ENCODE measurements around the gene FUT8.

Gene FUT8

DNA sequence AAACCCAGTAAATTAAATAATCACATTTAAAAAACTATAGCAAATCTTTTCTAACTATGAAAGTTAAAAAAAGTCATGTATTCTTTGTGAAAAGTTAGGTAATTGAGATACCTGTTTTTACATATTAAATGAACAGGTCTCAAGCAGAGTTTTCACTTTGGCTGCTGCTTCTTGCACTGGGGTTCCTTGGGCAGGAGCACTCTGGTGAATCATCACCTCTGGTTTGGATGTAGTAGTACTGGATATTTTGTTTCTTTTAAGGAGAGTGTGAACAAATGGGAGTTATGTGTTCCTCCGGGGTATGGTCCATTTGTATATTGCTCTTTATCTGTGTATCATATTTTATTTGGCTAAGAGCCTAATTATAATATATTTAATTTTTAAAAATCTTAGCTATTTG is 82.7 kb downstream of the FUT8 start:
- DNase-seq (ENCODE audit: low read depth) = no peak

DNA sequence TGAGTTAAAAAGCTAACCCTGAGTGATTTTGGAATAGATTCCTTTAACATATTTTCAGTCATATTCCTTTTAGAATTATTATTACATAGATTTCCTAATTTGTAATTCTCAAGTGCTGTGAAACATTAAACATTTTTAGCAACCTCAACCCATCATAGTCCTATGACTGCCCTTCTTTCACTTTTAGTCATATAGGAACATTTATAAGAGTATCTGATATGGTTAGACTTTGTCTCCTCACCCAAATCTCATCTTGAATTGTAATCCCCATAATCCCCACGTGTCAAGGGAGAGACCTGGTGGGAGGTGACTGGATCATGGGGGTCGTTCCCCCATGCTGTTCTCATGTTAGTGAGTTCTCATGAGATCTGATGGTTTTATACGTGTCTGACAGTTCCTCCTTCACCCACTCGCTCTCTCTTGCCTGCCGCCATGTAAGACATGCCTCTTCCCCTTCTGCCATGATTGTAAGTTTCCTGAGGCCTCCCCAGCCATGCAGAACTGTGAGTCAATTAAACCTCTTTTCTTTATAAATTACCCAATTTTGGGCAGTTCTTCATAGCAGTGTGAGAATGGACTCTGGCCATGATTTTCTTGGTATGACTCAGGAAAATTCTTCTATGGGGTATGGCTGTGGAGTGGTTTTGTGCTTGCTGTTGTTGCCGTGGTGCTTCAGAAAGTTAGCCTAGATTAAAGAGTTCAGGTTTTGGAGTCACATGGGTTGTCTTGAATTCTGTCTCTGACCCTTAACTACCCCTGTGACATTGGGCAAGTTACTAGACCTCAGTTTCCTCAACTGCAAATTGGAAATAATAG is 83.9 kb downstream of the FUT8 start:
- DNase-seq (ENCODE audit: low read depth) = no peak

DNA sequence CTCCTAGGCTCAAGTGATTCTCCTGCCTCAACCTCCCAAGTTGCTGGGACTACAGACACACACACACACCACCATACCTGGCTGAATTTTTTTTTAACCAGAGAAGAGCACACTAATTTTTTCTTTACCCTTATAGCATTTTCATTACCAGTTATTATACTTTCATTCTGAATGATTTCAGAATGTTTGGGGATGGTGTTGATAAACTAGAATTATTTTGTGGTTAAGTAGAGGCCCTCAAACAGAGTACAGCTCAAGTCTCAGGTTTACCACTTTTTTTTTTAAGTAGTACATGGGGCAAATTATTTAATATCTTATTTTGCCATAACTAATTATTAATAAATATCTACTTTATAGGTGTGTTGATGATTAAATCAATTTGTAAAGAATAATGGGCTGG is 86.6 kb downstream of the FUT8 start:
- no peak for DNase-seq (ENCODE audit: low read depth)

DNA sequence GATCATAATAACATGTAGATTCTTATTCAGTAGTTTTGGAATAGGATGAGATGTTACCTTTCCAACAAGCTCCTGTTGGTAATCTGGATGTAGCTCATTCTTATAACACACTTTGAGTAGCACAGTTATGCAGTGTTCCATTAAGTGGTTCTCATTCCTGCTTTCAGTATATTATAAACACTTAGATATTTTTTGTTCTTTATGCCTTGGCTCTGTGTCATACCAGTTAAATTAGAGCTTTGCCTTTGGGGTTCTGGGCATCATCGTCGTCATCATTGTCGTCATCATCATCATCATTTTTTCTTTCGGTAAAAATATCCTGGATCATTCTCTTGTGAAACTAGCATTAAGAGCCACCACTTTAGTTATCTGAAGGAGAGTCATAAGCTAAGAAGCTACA is 87.5 kb downstream of the FUT8 start:
- no peak for DNase-seq (ENCODE audit: low read depth)

DNA sequence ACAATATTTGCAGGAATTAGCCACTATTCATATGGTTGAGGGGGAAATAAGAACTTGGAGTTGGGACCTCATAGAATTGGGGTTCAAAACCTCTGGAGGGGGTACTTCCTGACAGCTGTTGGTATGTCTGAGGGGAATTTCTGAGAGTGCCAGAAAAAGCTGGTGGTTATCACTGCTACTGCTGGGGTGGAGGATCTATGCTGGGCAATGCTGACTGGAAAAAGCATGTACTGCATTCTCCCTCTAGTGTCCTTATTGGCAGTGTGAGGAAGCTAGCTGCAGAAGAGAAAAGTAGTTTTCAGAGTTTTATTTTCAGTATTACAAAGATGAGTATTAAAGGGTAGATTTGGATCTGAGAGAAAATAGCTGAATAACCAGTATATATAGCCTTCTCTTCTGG is 88.8 kb downstream of the FUT8 start:
- no peak for DNase-seq (ENCODE audit: low read depth)

DNA sequence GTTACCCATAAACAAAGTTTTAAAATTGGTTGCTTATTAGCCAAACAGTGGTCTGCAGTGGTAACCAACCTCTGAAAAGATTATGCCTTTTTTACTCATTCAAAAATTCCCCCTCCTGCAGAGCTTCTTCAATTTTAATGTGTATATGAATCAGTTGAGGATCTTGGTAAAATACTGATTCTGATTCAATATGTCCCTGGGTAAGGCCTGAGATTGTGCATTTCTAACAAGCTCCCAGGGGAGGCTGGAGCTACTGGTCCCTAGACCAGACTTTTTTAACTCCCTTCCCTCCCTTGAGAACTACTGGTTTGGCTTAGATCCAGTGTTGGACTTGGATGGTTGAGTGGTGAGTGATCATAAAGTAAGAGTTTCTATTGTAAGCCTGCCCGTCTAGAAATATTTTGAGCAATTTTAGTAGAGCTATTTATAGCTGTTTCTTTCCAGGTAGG is 90.2 kb downstream of the FUT8 start:
- no peak for DNase-seq (ENCODE audit: low read depth)

DNA sequence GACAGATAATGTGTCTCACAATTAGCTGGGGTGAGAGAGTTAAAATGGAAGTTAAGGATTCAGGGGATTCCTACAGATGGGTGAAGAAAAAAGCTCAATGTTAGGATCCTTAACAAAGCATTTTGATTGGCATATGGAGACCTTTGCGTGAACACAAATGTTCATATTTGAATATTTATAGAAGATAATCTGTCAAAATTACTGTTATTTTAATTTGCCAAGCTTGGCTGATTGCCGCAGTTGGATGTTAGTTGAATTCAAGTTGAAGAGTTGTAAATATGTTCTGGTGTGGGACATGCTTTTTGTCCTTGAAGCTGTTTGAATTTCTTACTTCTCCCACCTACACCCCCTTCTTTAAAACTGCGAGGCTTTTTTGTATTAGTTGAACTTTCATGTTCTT is 91.2 kb downstream of the FUT8 start:
- DNase-seq (ENCODE audit: low read depth) = no peak

DNA sequence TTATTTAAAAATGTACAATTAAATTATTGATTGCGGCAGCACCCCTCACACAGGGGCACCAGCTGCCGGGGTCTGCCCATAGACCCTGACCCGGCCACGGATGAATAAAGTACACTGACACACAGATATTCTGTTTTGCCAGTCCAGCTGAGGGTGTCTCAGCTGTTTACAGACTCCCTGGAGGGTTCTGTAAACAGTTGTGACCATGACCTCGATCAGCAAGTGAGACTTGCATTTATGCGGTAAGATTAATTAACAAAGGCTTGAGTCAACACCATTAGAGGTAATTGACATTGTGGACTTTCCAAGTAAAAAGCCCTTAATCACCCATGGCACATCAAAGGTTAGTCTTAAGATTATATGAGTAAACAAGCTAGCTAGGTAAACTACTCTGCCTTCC is 94.3 kb downstream of the FUT8 start:
- DNase-seq (ENCODE audit: low read depth) = no peak

DNA sequence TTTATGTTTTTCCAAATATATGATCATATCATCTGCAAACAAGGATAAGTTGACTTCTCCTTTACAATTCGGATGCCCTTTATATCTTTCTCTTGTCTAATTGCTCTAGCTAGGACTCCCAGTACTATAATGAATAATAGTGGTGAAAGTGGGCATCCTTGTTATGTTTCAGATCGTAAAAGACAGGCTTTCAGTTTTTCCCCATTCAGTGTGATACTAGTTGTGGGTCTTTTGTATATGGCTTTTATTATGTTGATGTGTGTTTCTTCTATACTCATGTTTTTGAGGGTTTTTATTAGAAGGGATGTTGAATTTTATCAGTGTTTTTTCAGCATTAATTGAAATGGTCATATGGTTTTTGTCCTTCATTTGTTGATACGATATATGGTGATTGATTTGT is 97.3 kb downstream of the FUT8 start:
- no peak for DNase-seq (ENCODE audit: low read depth)

DNA sequence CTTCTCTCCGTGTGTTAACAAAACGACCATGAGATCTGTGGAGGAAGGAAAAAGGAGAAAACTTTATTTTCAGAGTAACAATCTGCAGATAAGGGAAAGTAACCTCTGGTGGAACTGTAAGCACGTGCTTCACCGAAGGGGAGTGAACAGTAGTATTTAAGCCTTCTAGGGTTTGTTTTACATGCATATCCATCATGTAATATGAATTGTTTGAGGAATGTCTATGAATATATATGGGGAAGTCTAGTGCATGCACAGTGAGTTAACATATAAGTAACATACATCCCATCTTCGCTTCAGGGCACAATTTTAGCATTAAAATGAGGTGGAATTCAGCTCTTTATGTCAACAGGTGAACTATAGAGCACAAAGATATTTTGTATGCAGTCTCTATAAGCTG is 101.1 kb downstream of the FUT8 start:
- DNase-seq (ENCODE audit: low read depth) = no peak

DNA sequence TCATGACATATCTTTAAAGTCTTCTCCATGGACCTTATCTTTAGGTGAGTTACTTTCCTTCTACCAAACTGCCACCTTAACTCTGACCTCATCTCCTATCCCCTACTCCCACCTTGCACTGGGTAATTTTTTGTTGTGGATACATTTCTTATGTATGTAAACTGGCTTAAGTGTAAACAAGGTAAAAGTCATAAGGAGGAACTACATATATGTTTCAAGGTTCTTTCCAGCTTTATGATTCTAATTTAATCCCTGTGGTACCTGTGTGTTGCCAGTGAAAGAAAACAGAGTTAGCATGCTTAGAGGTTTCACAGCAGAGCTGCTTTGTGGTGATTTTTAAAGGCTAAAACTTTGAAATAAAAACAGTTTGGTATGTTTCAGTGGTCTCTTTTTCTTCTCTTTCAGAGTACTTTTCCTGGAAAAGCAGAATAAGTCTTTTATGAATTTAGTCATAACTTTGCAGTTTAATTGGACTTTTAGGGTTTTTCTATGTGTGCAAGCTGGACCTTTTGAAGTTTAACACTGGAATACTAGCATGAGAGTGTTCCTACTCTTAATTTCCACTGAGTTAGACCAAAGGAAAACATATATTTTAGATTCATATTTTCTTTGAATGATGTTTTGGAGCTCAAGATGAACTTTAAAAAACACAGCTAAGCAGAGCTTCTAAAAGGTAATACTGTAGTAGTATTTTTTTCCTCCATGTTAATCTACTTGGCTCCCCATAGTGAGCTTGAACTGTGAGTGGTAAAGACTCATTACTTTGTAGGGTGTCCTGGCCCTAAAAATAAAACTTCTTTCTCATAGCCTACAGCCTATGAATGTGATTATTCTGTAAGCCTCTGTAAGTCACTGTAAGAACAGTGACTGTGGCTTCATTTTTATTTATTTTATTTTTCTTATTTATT is 105.4 kb downstream of the FUT8 start:
- DNase-seq (ENCODE audit: low read depth) = no peak

DNA sequence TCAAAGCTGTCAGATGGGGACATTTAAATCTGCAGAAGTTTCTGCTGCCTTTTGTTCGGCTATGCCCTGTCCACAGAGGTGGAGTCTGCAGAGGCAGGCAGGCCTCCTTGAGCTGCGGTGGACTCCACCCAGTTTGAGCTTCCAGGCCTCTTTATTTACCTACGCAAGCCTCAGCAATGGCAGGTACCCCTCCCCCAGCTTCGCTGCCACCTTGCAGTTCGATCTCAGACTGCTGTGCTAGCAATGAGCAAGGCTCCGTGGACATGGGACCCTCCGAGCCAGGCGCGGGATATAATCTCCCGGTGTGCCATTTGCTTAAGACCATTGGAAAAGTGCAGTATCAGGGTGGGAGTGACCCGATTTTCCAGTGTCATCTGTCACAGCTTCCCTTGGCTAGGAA is 115.5 kb downstream of the FUT8 start:
- no peak for DNase-seq (ENCODE audit: low read depth)

DNA sequence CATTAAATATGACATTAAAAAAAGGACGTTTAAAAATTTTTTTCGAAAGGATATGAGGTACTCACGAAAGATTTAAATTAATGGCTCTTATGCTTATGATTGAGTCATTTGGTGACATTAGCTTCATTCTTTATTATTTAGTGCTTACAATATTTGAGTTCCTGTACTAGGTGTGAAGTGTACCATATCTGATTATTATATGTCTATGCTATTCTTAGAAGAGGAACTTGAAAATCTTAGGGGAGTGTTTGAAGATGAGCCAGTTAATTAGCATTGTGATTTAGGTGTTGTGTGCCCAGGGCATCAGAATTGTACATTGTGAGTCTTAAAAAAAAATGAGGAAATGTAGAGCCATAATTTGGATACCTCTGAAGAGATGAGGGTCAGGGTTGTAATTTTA is 118.6 kb downstream of the FUT8 start:
- DNase-seq (ENCODE audit: low read depth) = no peak

DNA sequence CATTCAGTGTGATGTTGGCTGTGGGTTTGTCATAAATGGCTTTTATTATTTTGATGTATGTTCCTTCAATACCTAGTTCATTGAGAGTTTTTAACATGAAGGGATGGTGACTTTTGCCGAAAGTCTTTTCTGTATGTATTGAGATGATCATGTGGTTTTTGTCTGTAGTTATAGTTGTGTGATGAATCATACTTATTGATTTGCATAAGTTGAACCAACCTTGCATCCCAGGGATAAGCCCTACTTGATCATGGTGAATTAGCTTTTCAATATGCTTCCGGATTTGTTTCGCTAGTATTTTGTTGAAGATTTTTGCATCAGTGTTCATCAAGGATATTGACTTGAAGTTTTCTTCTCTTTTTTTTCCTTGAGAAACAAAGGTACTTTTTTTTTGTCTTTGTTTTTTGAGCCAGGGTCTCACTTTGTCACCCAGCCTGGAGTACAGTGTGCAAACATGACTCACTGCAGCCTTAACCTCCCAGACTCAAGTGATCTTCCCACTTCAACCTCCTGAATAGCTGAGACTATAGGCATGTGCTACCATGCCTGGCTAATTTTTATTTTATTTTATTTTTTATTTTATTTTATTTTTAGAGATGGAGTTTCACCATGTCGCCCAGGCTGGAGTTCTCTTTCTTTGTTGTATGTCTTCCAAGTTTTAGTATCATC is 121.3 kb downstream of the FUT8 start:
- DNase-seq (ENCODE audit: low read depth) = no peak

DNA sequence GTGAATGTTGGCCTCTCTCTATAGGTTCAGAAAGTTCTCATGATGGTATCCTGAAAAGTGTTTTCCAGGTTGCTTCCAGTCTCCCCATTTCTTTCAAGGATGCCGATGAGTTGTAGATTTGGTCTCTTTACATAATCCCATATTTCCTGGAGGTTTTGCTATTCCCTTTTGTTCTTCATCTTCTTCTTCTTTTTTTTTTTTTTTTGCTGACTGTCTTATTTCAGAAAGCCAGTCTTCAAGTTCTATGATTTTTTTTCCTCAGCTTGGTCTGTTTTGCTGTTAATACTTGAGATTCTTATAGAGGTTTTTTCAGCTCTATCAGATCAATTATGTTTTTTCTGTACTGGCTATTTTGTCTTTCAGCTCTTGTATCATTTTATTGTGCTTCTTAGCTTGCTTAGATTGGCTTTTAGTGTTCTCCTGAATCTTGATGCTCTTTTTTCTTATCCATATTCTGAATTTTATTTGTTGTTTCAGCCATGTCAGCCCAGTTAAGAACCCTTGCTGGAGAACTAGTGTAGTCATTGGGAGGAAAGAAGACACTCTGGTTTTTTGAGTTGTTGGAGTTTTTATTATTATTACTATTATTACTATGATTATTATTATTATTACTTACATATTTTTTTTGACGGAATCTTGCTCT is 124.4 kb downstream of the FUT8 start:
- DNase-seq (ENCODE audit: low read depth) = no peak

DNA sequence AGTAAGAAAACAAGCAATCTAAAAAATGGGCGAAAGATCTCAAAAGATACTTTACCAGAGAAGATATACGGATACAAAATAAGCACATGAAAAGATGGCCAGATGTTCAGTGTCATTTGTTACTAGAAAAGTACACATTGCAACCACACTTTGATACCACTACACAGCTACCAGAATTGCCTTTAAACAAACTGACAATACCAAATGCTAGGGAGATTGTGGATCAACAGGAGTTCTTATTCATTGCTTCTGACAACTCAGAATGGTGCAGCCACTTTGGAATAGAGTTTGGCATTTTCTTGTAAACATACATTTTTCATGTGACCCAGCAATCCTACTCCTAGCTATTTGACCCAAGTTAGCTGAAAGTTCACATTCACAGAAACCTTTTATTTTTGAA is 136.3 kb downstream of the FUT8 start:
- no peak for DNase-seq (ENCODE audit: low read depth)

DNA sequence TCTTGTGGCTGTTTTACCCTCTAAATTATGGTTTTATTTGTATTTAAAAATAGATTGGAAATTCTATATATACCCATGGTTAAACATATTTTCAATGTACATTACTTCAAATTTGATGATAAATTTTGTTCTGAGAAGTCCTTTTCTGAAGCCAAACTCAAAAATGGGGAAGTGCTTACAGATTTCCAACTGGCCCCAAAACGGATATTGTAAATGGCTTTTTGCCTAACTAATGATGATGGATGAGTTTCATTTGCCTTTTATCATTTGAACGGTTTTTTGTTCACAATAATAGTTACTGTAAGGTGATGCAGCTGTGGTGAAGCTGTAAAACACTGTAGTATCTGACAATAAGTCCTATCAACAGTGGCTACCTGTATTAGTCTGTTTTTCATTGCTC is 136.9 kb downstream of the FUT8 start:
- no peak for DNase-seq (ENCODE audit: low read depth)

DNA sequence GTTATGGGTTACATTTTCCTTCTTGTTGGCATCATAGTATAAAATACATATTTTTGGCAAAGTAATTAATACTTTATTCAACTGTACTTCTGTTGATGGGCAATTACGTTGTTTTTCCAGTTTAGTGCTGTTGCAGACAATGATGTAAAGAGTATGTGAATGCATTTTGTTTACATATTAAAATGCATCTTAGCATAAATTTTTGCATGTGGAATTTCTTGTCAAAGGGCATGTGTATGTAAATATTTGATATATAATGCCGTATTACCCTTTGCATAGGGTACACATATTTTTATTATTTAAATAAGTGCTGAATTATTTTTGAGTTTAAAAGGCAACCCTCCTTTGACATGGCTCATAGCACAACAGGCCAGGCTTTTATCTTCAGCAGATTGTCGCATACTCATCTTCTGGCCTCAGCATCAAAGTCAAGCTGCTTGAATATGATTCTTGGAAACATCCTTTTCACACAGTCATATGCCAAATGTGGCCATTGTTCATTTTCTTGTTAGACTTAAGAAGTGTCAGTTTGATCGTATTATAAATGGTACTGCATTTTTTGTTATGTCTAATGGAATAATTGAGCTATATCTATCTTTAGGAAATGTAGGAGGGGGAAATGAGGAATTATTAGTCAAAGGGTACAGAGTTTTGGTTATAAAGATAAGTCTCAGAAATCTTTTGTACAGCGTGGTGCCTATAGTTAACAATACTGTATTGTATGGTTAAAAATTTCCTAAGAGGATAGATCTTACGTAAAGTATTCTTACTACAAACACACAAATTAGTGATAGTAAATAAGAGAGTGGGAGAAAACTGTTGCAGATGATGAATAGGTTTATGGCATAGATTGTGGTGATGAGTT is 138.5 kb downstream of the FUT8 start:
- DNase-seq (ENCODE audit: low read depth) = no peak

DNA sequence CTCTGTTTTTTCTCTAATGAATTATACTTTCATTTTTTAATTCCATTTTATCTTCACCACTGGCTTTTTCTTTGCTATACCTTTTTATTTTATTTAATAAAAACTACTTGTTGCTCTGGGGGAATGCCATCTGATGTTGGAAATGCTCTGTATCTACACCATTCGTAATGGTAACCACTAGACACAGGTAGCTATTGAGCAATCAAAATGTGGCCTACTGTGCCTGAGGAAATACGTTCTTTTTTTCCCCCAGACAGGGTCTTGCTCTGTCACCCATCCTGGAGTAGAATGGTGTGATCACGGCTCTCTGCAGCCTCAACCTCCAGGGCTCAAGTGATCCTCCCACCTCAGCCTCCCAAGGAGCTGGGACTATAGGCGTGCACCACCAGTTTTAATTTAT is 140.2 kb downstream of the FUT8 start:
- no peak for DNase-seq (ENCODE audit: low read depth)

DNA sequence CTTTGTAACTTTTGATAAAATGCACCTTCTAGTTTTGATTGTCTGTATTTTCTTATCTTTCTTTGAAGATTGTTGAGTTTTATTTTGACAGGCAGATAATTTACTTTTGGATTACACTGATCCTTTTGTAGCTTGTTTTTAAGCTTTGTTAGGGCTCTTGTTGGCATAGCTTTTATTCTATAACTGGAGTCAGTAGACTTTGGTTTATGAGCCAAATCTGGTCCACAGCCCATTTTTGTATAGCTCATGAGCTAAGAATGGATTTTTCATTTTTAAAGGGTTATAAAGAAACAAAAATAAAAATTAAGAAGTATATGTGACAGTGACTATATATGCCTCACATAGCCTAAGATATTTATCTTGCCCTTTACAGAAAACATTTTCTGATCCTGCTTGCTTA is 142.3 kb downstream of the FUT8 start:
- no peak for DNase-seq (ENCODE audit: low read depth)

DNA sequence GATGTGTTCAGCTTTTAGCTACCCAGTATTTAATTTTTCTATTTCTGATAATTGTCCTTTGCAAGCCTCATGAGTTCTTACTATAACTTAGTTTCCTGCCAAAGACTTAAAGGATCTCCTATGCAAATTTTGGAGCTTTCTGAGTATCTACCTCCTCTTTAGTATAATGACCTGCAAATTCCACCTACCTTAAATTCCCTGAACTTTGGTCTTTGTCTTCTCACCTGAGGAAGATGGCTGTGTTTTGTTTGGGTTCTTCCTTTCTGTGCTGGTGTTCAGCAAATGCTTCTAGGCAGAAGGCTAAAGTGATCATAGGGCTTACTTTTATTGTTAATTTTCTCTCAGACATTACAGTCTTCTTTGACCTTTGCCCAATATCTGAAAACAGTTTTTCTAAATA is 142.8 kb downstream of the FUT8 start:
- DNase-seq (ENCODE audit: low read depth) = no peak

Data from stimulated activated CD8-positive, alpha-beta memory T cell treated with anti-CD3 and anti-CD28 coated beads, Interleukin-12 subunit alpha, Interleukin-12 subunit beta, amount 100 ng/mL, for 4 hours (primary cell).